Activated CD8-positive, alpha-beta memory T cell treated with anti-CD3 and anti-CD28 coated beads for 48 hours (primary cell): ENCODE data around the gene LSP1.
A peak's percentile ranks its signal among the peaks of the same experiment; 100 is the strongest.

Experiments used
- DNase-seq, 3 experiments: peaks; one replicate each; pipeline ENCODE4 v3.0.0-alpha.2; 2020; ENCODE audit warnings: low read depth in 2 of 3, low spot score in 2 of 3

The LSP1 gene

GRCh38 chr11:1888347-1888753 is 35.5 kb downstream of the LSP1 start:
- DNase-seq = peak in 1 of 3 experiments; percentile 1

- DNase-seq = no peak
Measured at GRCh38 chr11:1888811-1889210, 35.9 kb downstream of the LSP1 start.

GRCh38 chr11:1889224-1889930 is 36.5 kb downstream of the LSP1 start:
- peak in 2 of 3 experiments; percentile 34 to 67 for DNase-seq

- DNase-seq = peak in 1 of 3 experiments; percentile 25
Measured at GRCh38 chr11:1889941-1890855, 37.3 kb downstream of the LSP1 start.

GRCh38 chr11:1890856-1891830 is 38.3 kb downstream of the LSP1 start:
- DNase-seq = peak in 1 of 3 experiments; percentile 28

GRCh38 chr11:1891831-1892115 is 38.9 kb downstream of the LSP1 start, which contains the start of gene PRR33:
Gene PRR33, minus strand, starts transcription at chr11:1891895. Its CDS starts 1,311 bp downstream, at chr11:1890584.
- DNase-seq = no peak

- no peak for DNase-seq
Measured at GRCh38 chr11:1892116-1892515, 39.2 kb downstream of the LSP1 start.

GRCh38 chr11:1892558-1892957 is 39.7 kb downstream of the LSP1 start:
- no peak for DNase-seq

- DNase-seq = no peak
Measured at GRCh38 chr11:1893581-1894359, 40.9 kb downstream of the LSP1 start.

GRCh38 chr11:1894759-1895158 is 41.9 kb downstream of the LSP1 start:
- no peak for DNase-seq

GRCh38 chr11:1896468-1896867 is 43.6 kb downstream of the LSP1 start:
- DNase-seq = no peak

- no peak for DNase-seq
Measured at GRCh38 chr11:1896923-1897322, 44.0 kb downstream of the LSP1 start.

- no peak for DNase-seq
Measured at GRCh38 chr11:1899090-1899489, 46.2 kb downstream of the LSP1 start.

- DNase-seq = no peak
Measured at GRCh38 chr11:1899686-1900085, 46.8 kb downstream of the LSP1 start.

- no peak for DNase-seq
Measured at GRCh38 chr11:1906181-1906580, 53.3 kb downstream of the LSP1 start.

- no peak for DNase-seq
Measured at GRCh38 chr11:1906611-1907423, 53.9 kb downstream of the LSP1 start.

- DNase-seq = no peak
Measured at GRCh38 chr11:1908618-1909017, 55.7 kb downstream of the LSP1 start.

GRCh38 chr11:1909524-1909923 is 56.6 kb downstream of the LSP1 start:
- no peak for DNase-seq

GRCh38 chr11:1912289-1912878 is 59.5 kb downstream of the LSP1 start:
- no peak for DNase-seq
